Activated T-helper 1 cell treated with anti-CD3 and anti-CD28 coated beads, Interleukin-12 subunit alpha, Interleukin-12 subunit beta, Interleukin-2, Interleukin-4 antibody, amounts not matched to agents 30 ng/mL and 10 ng/mL and 1 ng/mL, durations not matched to agents 14 hours and 24 hours and 36 hours (primary cell): Measurements from ENCODE around the gene RASA3. TPM values are rescaled to one million over a fixed set of nuclear protein-coding genes. Genes with fewer than 3 reads are reported as not detected.
"Not testable (repeated sequence)": the region's sequence is repeated elsewhere in the genome, so short reads cannot be mapped to it uniquely, and the experiment has no call there.

Experiments
- DNase-seq: peaks from one replicate; pipeline ENCODE4 v3.0.0; 2021; ENCODE audit warnings: low spot score
- H3K27ac Mint-ChIP-seq: one replicate; pipeline ENCODE4 v1.8.0; 2021; ENCODE audit warnings: mild to moderate bottlenecking, mixed read lengths
- H3K27me3 Mint-ChIP-seq: one replicate; pipeline ENCODE4 v1.8.0; 2022; ENCODE audit warnings: mild to moderate bottlenecking, moderate library complexity, mixed read lengths; ENCODE audit not compliant: insufficient read depth
- H3K36me3 Mint-ChIP-seq: one replicate; pipeline ENCODE4 v1.8.0; 2021; ENCODE audit warnings: low read depth, mixed read lengths
- H3K4me1 Mint-ChIP-seq: one replicate; pipeline ENCODE4 v1.8.0; 2021; ENCODE audit warnings: low read depth, mixed read lengths
- H3K4me3 Mint-ChIP-seq: one replicate; pipeline ENCODE4 v1.8.0; 2021; ENCODE audit warnings: mild to moderate bottlenecking, moderate library complexity, mixed read lengths
- H3K9me3 Mint-ChIP-seq: one replicate; pipeline ENCODE4 v1.8.0; 2021; ENCODE audit warnings: mixed read lengths
- intact Hi-C: fragments of 100-400 bp; cut with micrococcal nuclease; formaldehyde crosslinking; loops from one replicate; pipeline ENCODE4 v1.15.1; 2024
- total RNA-seq: library from RNA; stranded (reverse); gene quantifications from 2 replicates; pipeline ENCODE4 v1.2.3, GENCODE V29; 2022

Gene RASA3
- total RNA-seq, 1 donor from 2014 or later, result 23.5 TPM

GRCh38 chr13:114143806-114144605 is 11.6 kb upstream of the RASA3 start:
- H3K36me3 Mint-ChIP-seq, result peaks cover 2% of the 10 kb centered on the region
- DNase-seq, result no peak
- intact Hi-C loops, result no loop called here
- H3K9me3 Mint-ChIP-seq, result no peaks in the 10 kb centered on the region
- peak overlapping the region; percentile 31 for H3K4me3 Mint-ChIP-seq
- H3K27ac Mint-ChIP-seq, result no peak overlapping the region
- peaks cover 2% of the 10 kb centered on the region for H3K27me3 Mint-ChIP-seq
- H3K4me1 Mint-ChIP-seq, result peaks cover 40% of the 10 kb centered on the region

GRCh38 chr13:114142640-114143490 is 10.4 kb upstream of the RASA3 start:
- intact Hi-C loops, result no loop called here

GRCh38 chr13:114142137-114142550 is 9.7 kb upstream of the RASA3 start:
- no peak overlapping the region for H3K4me3 Mint-ChIP-seq
- H3K27me3 Mint-ChIP-seq, result peaks cover 2% of the 10 kb centered on the region
- intact Hi-C loops, result no loop called here
- no peak for DNase-seq
- H3K27ac Mint-ChIP-seq, result no peak overlapping the region
- H3K4me1 Mint-ChIP-seq, result peaks cover 26% of the 10 kb centered on the region
- peaks cover 3% of the 10 kb centered on the region for H3K9me3 Mint-ChIP-seq
- H3K36me3 Mint-ChIP-seq, result peaks cover 2% of the 10 kb centered on the region

More at GRCh38 chr13:114142640-114143490, 10.4 kb upstream of the RASA3 start:
- Mint-ChIP-seq H3K9me3 (peaks cover under 1% of the 10 kb centered on the region), H3K36me3 (peaks cover 2% of the 10 kb centered on the region), H3K4me3 (no peak overlapping the region), H3K27ac (no peak overlapping the region), H3K4me1 (peaks cover 29% of the 10 kb centered on the region), H3K27me3 (peaks cover 2% of the 10 kb centered on the region)
- peak; percentile 84 for DNase-seq

GRCh38 chr13:114141261-114141996 is 9.0 kb upstream of the RASA3 start:
- H3K4me3 Mint-ChIP-seq, result no peak overlapping the region
- peaks cover 3% of the 10 kb centered on the region for H3K36me3 Mint-ChIP-seq
- H3K9me3 Mint-ChIP-seq, result peaks cover 3% of the 10 kb centered on the region
- no peak for DNase-seq
- H3K27ac Mint-ChIP-seq, result no peak overlapping the region
- peaks cover 19% of the 10 kb centered on the region for H3K4me1 Mint-ChIP-seq
- peaks cover 5% of the 10 kb centered on the region for H3K27me3 Mint-ChIP-seq
- intact Hi-C loops, result loop anchor here (2.0 kb wide), 1 partner anchor 13 kb away; no protein-coding TSS in a partner anchor

GRCh38 chr13:114140906-114141250 is 8.5 kb upstream of the RASA3 start:
- Mint-ChIP-seq H3K27ac (no peak overlapping the region), H3K36me3 (peaks cover 4% of the 10 kb centered on the region), H3K4me1 (peaks cover 14% of the 10 kb centered on the region), H3K4me3 (no peak overlapping the region), H3K9me3 (peaks cover 3% of the 10 kb centered on the region), H3K27me3 (peaks cover 5% of the 10 kb centered on the region)
- DNase-seq, result peak; percentile 37
- intact Hi-C loops, result loop anchor here (1.0 to 2.0 kb wide), 3 partner anchors 7 to 14 kb away; no protein-coding TSS in a partner anchor

GRCh38 chr13:114140131-114140905 is 7.9 kb upstream of the RASA3 start:
- no peak for DNase-seq
- no peak overlapping the region for H3K4me3 Mint-ChIP-seq
- H3K9me3 Mint-ChIP-seq, result peaks cover 3% of the 10 kb centered on the region
- H3K27ac Mint-ChIP-seq, result no peak overlapping the region
- H3K36me3 Mint-ChIP-seq, result peaks cover 4% of the 10 kb centered on the region
- peaks cover 10% of the 10 kb centered on the region for H3K4me1 Mint-ChIP-seq
- H3K27me3 Mint-ChIP-seq, result peaks cover 5% of the 10 kb centered on the region
- intact Hi-C loops, result loop anchor here (1.0 to 2.0 kb wide), 3 partner anchors 8 to 14 kb away; no protein-coding TSS in a partner anchor

- intact Hi-C loops, result no loop called here
- no peak for DNase-seq
- Mint-ChIP-seq H3K27me3 (peaks cover 6% of the 10 kb centered on the region), H3K27ac (no peak overlapping the region), H3K4me3 (no peak overlapping the region), H3K4me1 (peaks cover 21% of the 10 kb centered on the region), H3K9me3 (peaks cover 3% of the 10 kb centered on the region), H3K36me3 (peaks cover 2% of the 10 kb centered on the region)
These were observed 4.2 kb upstream of the RASA3 start for GRCh38 chr13:114136576-114136975.

GRCh38 chr13:114135731-114136171 is 3.3 kb upstream of the RASA3 start:
- Mint-ChIP-seq H3K36me3 (peaks cover 8% of the 10 kb centered on the region), H3K27me3 (peaks cover 7% of the 10 kb centered on the region), H3K27ac (no peak overlapping the region), H3K4me3 (no peak overlapping the region), H3K9me3 (peaks cover 3% of the 10 kb centered on the region), H3K4me1 (peaks cover 29% of the 10 kb centered on the region)
- no peak for DNase-seq
- intact Hi-C loops, result no loop called here

GRCh38 chr13:114134944-114135610 is 2.7 kb upstream of the RASA3 start:
- intact Hi-C loops, result no loop called here
- Mint-ChIP-seq H3K27ac (peak overlapping the region; percentile 30), H3K4me1 (peaks cover 30% of the 10 kb centered on the region), H3K4me3 (peak overlapping the region; percentile 42), H3K27me3 (peaks cover 7% of the 10 kb centered on the region), H3K36me3 (peaks cover 8% of the 10 kb centered on the region), H3K9me3 (peaks cover 3% of the 10 kb centered on the region)
- no peak for DNase-seq

GRCh38 chr13:114134111-114134943 is 1.9 kb upstream of the RASA3 start:
- Mint-ChIP-seq H3K27ac (peak overlapping the region; percentile 46), H3K4me1 (peaks cover 37% of the 10 kb centered on the region), H3K4me3 (peak overlapping the region; percentile 69), H3K9me3 (peaks cover 3% of the 10 kb centered on the region), H3K36me3 (peaks cover 8% of the 10 kb centered on the region), H3K27me3 (peaks cover 7% of the 10 kb centered on the region)
- no peak for DNase-seq
- intact Hi-C loops, result no loop called here

- DNase-seq, H3K9me3 Mint-ChIP-seq, intact Hi-C loops, H3K27me3 Mint-ChIP-seq, H3K36me3 Mint-ChIP-seq: not testable (repeated sequence)
- Mint-ChIP-seq H3K4me1 (peaks cover 45% of the 10 kb centered on the region), H3K4me3 (peak overlapping the region; percentile 69), H3K27ac (peak overlapping the region; percentile 46)
These were observed 1.1 kb upstream of the RASA3 start for GRCh38 chr13:114133552-114133951.
